Stimulated activated CD4-positive, alpha-beta T cell treated with anti-CD3 and anti-CD28 coated beads, Interleukin-2, amount 100 ng/mL, for 4 hours (primary cell): ENCODE measurements around the gene SETD4.

ENCODE experiments used
- DNase-seq: peaks from one replicate; pipeline ENCODE4 v3.0.0-alpha.2; 2020; ENCODE audit warnings: low read depth

Gene SETD4

DNA sequence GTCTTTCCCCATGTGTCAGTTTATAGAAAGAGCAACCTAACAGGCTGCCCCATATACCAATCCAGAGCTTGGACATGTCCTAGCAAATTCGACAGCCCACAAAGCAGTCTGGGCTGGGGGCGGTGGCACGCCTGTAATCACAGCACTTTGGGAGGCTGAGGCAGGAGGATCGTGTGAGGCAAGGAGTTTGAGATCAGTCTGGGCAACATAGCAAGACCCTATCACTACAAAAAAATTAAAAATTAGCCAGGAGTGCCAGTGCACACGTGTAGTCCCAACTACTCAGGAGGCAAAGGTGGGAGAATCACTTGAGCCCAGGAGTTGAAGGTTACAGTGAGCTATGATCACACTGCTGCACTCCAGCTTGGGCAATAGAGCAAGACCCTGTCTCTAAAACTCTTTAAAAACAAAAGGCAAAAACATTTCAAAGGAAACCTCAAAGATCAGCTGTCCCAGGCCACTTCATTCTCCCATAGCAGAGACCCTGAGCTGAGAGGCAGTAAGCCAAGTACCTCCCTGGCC is 54.4 kb downstream of the SETD4 start:
- no peak for DNase-seq

- DNase-seq: no peak
Measured at GRCh38 chr21:36005018-36005417, 55.3 kb downstream of the SETD4 start.

DNA sequence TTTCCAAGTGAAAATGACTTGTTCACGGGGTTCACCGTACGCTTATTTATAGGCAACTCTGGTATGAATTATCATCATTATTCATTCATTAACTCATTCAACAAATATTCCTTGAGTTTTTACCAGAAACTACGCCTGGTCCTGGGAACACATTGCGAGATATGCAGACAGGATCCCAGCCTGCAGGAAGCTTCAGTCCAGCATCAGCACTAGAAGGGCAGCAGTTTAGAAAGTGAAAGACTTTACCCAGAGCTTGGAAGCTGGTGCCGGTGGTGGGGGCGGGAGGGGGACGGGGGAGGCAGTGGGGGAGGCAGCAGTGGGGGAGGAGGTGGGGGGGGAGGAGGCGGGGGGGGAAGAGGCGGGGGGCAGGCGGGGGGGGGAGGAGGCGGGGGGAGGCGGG is 55.9 kb downstream of the SETD4 start:
- no peak for DNase-seq

GRCh38 chr21:36003776-36004175 is 56.5 kb downstream of the SETD4 start:
- DNase-seq: no peak

GRCh38 chr21:35996217-35996616 is 64.1 kb downstream of the SETD4 start:
- no peak for DNase-seq

- no peak for DNase-seq
Measured at GRCh38 chr21:35995522-35996088, 64.7 kb downstream of the SETD4 start.

DNA sequence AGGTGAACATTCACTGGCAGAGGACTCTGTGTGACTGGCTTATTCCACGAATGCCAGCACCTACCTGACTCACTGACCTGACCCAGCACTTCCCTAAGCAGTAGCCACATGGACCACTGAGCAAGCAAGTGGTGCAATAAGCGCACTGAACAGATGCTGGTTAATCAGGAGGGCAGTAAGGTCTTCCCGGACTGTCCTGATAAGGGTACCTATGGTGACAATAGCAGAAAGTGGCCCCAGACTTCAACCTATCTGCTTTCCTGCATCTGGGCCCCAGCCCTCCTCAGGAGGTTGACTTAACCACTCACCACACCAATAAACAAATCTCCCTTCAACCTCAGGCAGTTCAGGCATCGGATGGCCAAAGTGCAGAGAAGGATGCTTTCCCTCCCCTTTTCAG is 65.7 kb downstream of the SETD4 start:
- DNase-seq: no peak

DNA sequence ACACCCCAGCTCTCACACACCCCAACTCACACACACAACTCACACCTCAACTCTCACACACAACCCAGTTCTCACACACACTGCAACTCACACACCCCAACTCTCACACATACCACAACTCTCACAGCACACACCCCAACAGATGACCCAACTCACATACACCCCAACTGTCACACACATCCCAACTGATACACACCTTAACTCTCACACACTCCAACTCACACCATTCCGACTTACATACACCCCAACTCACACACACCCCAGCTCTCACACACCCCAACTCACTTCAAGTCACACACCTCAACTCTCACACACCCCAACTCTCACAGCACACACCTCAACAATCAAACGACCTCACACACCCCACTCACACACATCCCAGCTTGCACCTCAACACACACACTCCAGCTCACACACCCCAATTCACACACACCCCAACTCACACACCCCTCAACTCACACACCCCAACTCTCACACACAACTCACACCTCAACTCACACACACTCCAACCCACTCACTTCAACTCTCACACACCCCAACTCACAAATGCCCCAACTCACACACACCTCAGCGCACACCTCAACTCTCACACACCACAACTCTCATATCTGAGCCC is 66.3 kb downstream of the SETD4 start:
- DNase-seq: no peak

- no peak for DNase-seq
Measured at GRCh38 chr21:35991131-35991530, 69.2 kb downstream of the SETD4 start.

- no peak for DNase-seq
Measured at GRCh38 chr21:35990609-35991008, 69.7 kb downstream of the SETD4 start.

GRCh38 chr21:35989138-35989735 is 71.1 kb downstream of the SETD4 start:
- no peak for DNase-seq

DNA sequence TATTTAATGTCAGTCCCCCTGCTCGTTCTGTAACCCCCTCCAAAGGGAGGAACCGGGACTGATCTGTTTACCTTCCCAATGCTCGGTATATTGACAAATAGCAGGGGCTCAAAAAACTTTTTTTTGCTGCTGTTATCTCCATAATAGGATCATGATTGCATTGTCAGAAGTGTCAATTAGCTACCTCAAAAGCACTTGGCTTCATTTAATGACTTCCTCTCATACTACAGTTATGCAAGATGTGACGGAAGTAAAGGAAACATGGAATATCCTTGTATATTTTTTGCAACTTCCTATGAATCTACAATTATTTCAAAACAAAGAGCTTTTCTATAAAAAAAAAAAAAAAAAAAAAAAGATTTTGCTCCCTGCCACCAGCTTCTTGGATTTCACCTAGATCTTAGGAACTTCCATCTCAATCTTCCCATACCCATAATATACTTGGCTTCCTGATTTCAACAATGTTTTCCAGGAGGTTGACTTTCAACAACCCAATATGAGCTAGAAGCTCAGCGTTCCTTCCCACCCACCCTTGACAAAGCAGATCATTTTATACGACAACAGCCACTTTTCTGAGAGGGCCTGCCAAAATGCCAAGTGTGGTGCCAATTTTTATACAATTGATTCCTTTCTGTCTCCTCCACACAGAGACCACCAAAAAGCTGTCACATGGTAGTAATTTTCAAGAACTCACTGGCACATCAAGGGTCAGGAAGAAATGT is 71.7 kb downstream of the SETD4 start:
- DNase-seq: no peak

DNA sequence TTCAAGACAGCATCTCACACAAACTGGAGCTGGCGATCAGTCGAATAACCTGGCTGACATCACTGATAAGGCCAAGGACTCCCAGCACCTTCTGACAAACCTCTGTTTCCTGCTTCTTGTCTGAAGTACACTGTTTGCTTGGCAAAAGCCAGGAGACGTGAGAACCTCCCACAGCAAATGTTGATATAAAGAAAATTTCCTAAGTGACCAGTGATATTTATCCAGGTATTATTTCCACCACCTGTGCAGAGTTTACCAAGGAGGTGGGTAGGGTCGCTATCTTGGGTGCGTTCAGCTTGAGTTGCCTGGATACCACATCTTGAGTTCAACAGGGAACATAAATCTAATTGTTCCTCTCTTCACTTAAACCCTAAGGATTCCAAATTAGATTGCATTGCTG is 72.9 kb downstream of the SETD4 start:
- DNase-seq: no peak

GRCh38 chr21:35984654-35985361 is 75.5 kb downstream of the SETD4 start:
- DNase-seq: no peak
